Peyer's patch (tissue), 4 donors: ENCODE data around the gene HECA. TPM values are rescaled to one million over a fixed set of nuclear protein-coding genes. Genes with fewer than 3 reads are reported as not detected.
"Not testable (repeated sequence)": the region's sequence is repeated elsewhere in the genome, so short reads cannot be mapped to it uniquely, and the experiment has no call there.

Experiments
- DNase-seq, 3 donors: peaks; one replicate each; pipeline ENCODE4 v3.0.0-alpha.2; 2017 to 2019
- H3K27ac ChIP-seq, 4 donors: fragments of 200-600 bp; sonication (generic); one replicate each; pipeline ENCODE4 v1.5.1; 2016 to 2019
- H3K27me3 ChIP-seq, 2 donors: fragments of 200-600 bp; sonication (generic); one replicate each; pipeline ENCODE4 v1.5.1; 2019
- H3K36me3 ChIP-seq, 3 donors: fragments of 200-600 bp; sonication (generic); one replicate each; pipeline ENCODE4 v1.5.1; 2016 to 2019
- H3K4me1 ChIP-seq, 4 donors: fragments of 200-600 bp; sonication (generic); one replicate each; pipeline ENCODE4 v1.5.1; 2016 to 2019
- H3K4me3 ChIP-seq, 4 donors: fragments of 200-600 bp; sonication (generic); 1 replicate in 3 of 4; 2 replicates in 1 of 4; pipeline ENCODE4 v1.5.1; 2016 to 2019; ENCODE audit warnings: mild to moderate bottlenecking in 1 of 4
- H3K9me3 ChIP-seq, 4 donors: fragments of 200-600 bp; sonication (generic); one replicate each; pipeline ENCODE4 v1.5.1; 2016 to 2019; ENCODE audit warnings: mild to moderate bottlenecking in 1 of 4
- POLR2A ChIP-seq, 2 donors: fragments of 450-650 bp; IDR thresholded peaks; one replicate each; pipeline ENCODE4 v1.5.1; 2017; ENCODE audit warnings: antibody characterized with exemption in 2 of 2, mild to moderate bottlenecking in 2 of 2, moderate library complexity in 2 of 2
- total RNA-seq, 4 donors: library from RNA; depleted of rRNA; stranded (reverse); fragments of >200 nt; gene quantifications; one replicate each; pipeline ENCODE4 v1.1.0, GENCODE V29; 2016
- TF ChIP-seq, protein P1 (sequence below), 6 experiments: fragments of 450-650 bp in 4 of 6; fragments of 200-600 bp in 2 of 6; sonication (generic) in 1 of 6; IDR thresholded peaks; one replicate each; pipeline ENCODE4 v1.5.1; 2017 to 2019; ENCODE audit warnings: antibody characterized with exemption in 6 of 6, mild to moderate bottlenecking in 3 of 6, moderate library complexity in 1 of 6

HECA gene
- total RNA-seq, 4 donors from 2014 or later = 43.6 to 60.9 (median 51.6) TPM

DNA sequence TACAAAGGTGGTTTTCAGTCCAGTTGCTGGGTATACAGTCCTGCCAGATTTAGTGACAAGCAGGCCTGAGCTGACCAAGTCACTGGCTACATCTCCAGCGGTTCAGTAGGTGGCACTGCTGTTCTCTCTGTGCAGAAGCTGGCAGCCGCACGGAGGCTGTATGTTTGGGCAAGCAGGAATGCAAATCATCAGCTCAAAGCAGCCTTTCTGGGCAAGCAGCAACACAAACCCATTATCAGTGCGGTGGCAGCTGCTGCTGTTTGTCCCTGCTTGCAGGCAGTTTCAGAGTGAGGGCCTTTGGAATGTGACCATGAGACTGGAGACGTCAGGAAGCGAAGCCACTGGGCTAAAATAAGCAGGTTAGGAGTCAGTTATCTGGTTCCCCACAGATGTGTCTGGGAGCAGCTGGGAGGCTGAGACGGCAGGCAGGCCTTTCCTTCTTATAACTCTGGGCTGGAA is 84.4 kb downstream of the HECA start:
- Histone ChIP-seq H3K27ac (peak overlapping the region in 3 of 4 donors; percentile 36 to 51 (median 49)), H3K9me3 (no peaks in the 10 kb centered on the region), H3K27me3 (no peaks in the 10 kb centered on the region), H3K4me3 (no peak overlapping the region), H3K4me1 (peaks cover 0 to 2% (median 0%) of the 10 kb centered on the region in 4 donors), H3K36me3 (no peaks in the 10 kb centered on the region)
- TF ChIP-seq, protein P1, sequence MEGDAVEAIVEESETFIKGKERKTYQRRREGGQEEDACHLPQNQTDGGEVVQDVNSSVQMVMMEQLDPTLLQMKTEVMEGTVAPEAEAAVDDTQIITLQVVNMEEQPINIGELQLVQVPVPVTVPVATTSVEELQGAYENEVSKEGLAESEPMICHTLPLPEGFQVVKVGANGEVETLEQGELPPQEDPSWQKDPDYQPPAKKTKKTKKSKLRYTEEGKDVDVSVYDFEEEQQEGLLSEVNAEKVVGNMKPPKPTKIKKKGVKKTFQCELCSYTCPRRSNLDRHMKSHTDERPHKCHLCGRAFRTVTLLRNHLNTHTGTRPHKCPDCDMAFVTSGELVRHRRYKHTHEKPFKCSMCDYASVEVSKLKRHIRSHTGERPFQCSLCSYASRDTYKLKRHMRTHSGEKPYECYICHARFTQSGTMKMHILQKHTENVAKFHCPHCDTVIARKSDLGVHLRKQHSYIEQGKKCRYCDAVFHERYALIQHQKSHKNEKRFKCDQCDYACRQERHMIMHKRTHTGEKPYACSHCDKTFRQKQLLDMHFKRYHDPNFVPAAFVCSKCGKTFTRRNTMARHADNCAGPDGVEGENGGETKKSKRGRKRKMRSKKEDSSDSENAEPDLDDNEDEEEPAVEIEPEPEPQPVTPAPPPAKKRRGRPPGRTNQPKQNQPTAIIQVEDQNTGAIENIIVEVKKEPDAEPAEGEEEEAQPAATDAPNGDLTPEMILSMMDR (IDR thresholded peaks at IDR 0.05) = peak; percentile 54 to 90 (median 86)
- TF ChIP-seq POLR2A (IDR thresholded peaks at IDR 0.05) = peak in 1 of 2 donors; percentile 24
- peak; percentile 76 to 93 (median 87) for DNase-seq

DNA sequence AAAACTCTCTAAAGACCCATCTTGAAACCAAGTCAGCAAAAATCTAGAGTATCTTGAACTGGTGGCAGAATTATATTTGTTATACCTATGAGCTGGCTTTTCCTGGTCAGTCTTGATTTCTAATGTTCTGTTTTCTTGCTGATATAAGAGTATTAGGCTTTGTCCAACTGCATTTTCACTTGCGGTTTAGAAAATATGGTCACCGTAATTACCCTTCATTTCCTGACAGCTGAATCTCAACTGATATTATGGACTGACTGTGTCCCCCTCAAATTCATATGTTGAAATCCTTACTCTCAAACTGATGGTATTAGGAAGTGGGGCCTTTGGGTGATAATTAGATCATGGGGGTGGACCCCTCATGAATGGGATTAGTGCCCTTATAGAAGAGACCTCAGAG is 84.9 kb downstream of the HECA start:
- DNase-seq = no peak
- Histone ChIP-seq H3K4me1 (peaks cover 0 to 2% (median 0%) of the 10 kb centered on the region in 4 donors), H3K27me3 (no peaks in the 10 kb centered on the region), H3K9me3 (no peaks in the 10 kb centered on the region), H3K4me3 (no peak overlapping the region), H3K27ac (peak overlapping the region in 3 of 4 donors; percentile 36 to 51 (median 49)), H3K36me3 (no peaks in the 10 kb centered on the region)
- TF ChIP-seq, protein P1 (IDR thresholded peaks at IDR 0.05) = no peak
- no peak for TF ChIP-seq POLR2A (IDR thresholded peaks at IDR 0.05)

DNA sequence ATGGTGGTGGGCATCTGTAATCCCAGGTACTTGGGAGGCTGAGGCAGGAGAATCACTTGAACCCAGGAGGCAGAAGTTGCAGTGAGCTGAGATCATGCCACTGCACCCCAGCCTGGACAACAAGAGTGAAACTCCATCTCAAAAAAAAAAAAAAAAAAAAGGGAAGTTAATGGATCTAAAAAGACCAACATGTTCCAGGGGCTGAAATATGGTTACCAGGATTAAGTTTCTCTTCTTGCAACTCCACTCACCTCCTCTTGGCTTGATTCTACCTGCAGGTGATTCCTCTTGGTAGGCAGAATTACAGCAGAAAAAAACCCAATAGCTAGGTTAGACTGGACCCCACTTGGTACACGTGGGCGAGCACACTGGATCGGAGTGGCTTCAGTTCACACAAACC is 93.5 kb downstream of the HECA start:
- not testable (repeated sequence) for H3K27ac ChIP-seq, H3K9me3 ChIP-seq, H3K4me3 ChIP-seq

More for the DNA sequence above, 93.5 kb downstream of the HECA start:
- DNase-seq, H3K4me1 ChIP-seq, H3K27me3 ChIP-seq, H3K36me3 ChIP-seq: not testable (repeated sequence)

Other genes starting within 250 kb of the HECA start
- 10 to 100 TPM; 26.8 to 90.4 (median 61.5) TPM for gene REPS1, start 146.8 kb upstream of the HECA start, total RNA-seq
- gene ABRACL, start 106.3 kb upstream of the HECA start, total RNA-seq = 10 to 100 TPM; 33.3 to 75.1 (median 42.5) TPM
- gene TXLNB, start 156.9 kb downstream of the HECA start, total RNA-seq = 1 to 10 TPM in 2 of 4 donors, under 1 TPM in 1, not detected in 1; 0.54 to 1.7 (median 1.0) TPM
- gene CITED2, start 239.6 kb downstream of the HECA start, total RNA-seq = 100 to 1,000 TPM in 1 of 4 donors, 10 to 100 TPM in 3; 67.7 to 122 (median 83.1) TPM